ENCODE results near the gene GRPR.
"Not testable (repeated sequence)": the region's sequence is repeated elsewhere in the genome, so short reads cannot be mapped to it uniquely, and the experiment has no call there.

Gene GRPR

DNA sequence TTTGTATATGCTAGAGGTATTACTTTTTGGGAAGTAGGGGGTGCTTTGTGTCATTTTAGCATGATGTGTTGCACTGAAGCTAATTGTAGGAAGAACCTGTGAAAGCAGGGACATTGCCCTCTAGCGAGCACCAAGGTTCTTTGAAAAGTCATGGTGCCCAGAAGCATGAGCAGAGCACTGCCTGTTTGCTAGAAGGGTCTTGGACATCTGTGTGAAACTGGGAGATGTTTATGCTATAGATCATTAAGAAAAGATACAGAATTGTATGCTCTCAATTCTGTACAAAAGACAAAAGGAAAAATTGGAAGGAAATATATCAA lies 14.7 kb downstream of the GRPR start:
- DNase-seq = no peak

- DNase-seq = no peak
Observed at GRCh38 chrX:16140448-16140847, 17.1 kb downstream of the GRPR start.

GRCh38 chrX:16140983-16141382 lies 17.6 kb downstream of the GRPR start:
- no peak for DNase-seq

- no peak for DNase-seq
Observed at GRCh38 chrX:16141422-16142245, 18.3 kb downstream of the GRPR start.

DNA sequence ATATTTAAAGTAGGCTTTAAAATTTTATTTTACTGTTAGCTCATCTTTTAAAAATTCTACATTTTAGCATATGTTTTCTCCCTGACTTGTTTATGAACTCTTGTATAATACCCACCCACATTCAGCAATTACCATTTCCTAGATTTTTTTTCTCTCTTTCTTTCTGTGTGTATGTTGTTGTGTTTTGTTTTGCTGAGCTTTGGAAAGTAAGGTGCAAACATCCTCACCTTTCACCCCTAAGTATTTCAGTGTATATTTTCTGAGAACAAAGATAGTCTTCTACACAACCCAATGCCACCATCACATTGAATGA lies 18.8 kb downstream of the GRPR start:
- DNase-seq = no peak

DNA sequence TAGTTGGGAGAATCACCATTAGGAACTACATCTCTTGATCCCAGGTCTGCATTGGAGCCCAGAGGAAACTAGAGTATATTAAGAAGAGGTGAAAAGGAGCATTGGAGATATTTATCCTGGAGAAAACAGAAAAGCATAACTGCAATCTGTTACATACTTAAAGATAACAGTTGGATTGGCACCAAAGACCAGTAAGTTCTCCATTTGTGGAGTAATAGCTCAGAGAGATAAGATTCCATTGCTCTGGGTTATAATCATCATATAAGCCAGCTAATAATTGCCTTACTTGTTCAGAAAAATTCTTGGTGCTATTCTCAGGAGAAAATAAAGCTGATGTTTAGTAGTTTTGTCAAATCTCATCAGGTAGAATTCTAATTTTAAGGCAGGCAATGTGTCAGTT lies 20.6 kb downstream of the GRPR start:
- DNase-seq = no peak

- DNase-seq = no peak
Observed at GRCh38 chrX:16144420-16144819, 21.1 kb downstream of the GRPR start.

- DNase-seq = not testable (repeated sequence)
Observed at GRCh38 chrX:16145093-16145492, 21.7 kb downstream of the GRPR start.

GRCh38 chrX:16145656-16146055 lies 22.3 kb downstream of the GRPR start:
- DNase-seq = no peak

DNA sequence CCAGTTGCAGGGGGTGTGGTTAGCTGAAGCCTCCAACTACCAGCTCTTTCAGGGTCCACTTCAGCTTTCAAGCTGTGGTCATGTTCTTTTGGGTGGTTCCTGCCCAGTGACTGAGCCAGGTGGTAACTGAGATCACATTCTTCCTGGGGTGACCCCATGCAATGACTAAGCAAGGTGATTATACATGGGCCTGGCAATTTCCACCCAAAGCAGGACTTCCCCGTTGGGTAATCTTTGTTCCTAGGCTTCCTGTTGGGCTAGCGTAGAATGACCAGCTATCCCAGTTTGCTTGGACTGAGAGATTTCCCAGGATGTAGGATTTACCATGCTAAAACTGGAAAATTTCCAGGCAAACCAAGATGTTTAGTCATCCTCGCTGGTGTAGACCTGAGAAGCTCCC lies 25.5 kb downstream of the GRPR start:
- DNase-seq = no peak

- DNase-seq = no peak
Observed at GRCh38 chrX:16155581-16156096, 32.3 kb downstream of the GRPR start.

- DNase-seq = no peak
Observed at GRCh38 chrX:16156692-16157331, 33.4 kb downstream of the GRPR start.

DNA sequence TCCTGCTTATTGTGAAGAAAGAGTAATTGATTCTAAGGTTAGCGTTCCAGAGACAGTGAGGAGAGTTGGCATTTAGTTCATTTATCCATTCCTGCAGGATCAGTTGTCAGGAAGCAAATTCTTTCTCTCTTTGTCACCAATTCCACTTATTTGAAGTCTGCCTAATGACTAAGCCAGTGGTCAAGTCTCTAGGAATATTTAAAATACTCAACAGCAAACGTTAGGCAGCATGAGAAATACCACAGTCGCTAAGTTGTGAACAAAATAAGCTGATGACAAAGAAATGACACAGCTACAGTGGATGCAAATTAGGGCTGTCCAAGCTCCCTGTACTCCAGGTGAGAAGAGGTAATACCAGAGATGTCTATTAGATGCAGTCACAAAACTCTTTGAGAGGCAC lies 37.4 kb downstream of the GRPR start:
- no peak for DNase-seq

DNA sequence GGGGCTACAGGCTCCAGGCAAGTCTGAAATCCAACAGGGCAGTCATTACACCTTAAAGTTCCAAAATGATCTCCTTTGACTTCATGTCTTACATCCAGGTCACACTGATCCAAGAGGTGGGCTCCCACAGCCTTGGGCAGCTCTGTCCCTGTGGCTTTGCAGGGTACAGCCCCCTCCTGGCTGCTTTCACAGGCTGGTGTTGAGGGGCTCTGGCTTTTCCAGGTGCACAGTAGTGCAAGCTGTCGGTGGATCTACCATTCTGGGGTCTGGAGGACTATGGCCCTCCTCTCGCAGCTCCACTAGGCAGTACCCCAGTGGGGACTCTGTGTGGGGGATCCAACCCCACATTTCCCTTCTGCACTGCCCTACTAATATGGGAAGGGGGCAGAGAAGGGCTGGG lies 37.8 kb downstream of the GRPR start:
- not testable (repeated sequence) for DNase-seq

DNA sequence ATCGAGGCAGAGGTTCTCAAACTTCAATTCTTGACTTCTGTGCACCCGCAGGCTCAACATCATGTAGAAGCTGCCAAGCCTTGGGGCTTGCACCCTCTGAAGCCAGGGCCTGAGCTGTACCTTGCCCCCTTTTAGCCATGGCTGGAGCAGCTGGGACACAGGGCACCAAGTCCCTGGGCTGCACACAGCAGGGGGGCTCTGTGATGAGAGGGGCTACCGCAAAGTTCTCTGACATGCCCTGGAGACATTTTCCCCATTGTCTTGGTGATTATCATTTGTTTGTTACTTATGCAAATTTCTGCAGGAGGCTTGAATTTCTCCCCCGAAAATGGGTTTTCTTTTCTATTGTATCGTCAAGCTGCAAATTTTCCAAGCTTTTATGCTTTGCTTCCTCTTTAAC lies 39.0 kb downstream of the GRPR start:
- no peak for DNase-seq

GRCh38 chrX:16164748-16165147 lies 41.4 kb downstream of the GRPR start:
- no peak for DNase-seq

DNA sequence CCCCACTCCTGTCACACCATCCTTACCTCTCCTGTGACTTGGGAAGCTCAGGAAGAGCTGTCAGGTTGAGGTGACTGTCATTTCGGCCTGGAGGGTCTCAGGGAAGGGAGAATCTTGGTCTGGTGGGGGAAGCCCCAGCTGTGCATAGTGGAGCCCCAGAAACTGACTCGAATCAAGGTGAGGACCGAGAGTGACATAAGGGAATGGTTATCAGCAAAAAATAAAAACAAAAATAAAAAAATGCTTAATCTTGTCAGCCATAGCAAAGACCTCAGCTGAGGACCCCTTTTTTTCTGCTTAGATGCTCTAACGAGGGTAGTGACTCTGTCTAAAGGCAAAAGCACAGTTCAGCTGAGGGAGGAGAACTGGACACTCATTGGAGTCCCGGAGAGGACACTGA lies 43.8 kb downstream of the GRPR start, which contains the start of gene MAGEB17:
TSS of gene MAGEB17 (plus strand) at position 301 of the 400 bp plus-strand sequence. CDS start 2,902 bp downstream, outside the sequence.
- no peak for DNase-seq

DNA sequence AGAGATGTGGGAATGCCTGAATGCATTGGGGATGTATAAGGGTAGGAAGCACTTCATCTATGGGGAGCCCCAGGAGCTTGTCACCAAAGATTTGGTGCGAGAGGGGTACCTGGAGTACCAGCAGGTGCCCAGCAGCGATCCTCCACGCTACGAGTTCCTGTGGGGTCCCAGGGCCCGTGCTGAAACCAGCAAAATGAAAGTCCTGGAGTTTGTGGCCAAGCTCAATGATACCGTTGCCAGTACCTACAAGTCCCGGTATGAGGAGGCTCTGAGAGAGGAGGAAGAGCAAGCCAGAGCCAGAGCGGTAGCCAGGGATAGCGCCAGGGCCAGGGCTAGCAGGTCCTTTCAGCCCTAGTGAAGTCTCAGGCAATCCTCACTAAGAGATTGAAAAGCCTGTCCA lies 47.7 kb downstream of the GRPR start:
- DNase-seq = no peak

GRCh38 chrX:16171944-16172343 lies 48.6 kb downstream of the GRPR start:
- no peak for DNase-seq

GRCh38 chrX:16172391-16172790 lies 49.0 kb downstream of the GRPR start:
- no peak for DNase-seq

GRCh38 chrX:16175329-16176061 lies 52.1 kb downstream of the GRPR start:
- no peak for DNase-seq

GRCh38 chrX:16177260-16177659 lies 53.9 kb downstream of the GRPR start:
- DNase-seq = no peak

- not testable (repeated sequence) for DNase-seq
Observed at GRCh38 chrX:16183843-16184242, 60.5 kb downstream of the GRPR start.

- DNase-seq = no peak
Observed at GRCh38 chrX:16185725-16186136, 62.4 kb downstream of the GRPR start.
